Measurements from ENCODE around the gene TRAPPC6A. TPM values are rescaled to one million over a fixed set of nuclear protein-coding genes. Genes with fewer than 3 reads are reported as not detected.
A peak's percentile ranks its signal among the peaks of the same experiment; 100 is the strongest.

Gene TRAPPC6A
- total and polyA plus RNA-seq, 9 of the 15 experiments (the other 6 are each of a cell fraction or from before 2014, with no cell fraction given), result 0.82 to 23.6 (median 11.6) TPM

- Histone ChIP-seq H3K79me2 (ENCODE audit: control insufficient read depth, insufficient read depth, low read length) (peaks cover 14% of the 10 kb centered on the region; the same call in 2 of the 3 replicates), H3K27me3 (ENCODE audit: control insufficient read depth in 2 of 2, insufficient read depth in 2 of 2, low read length in 2 of 2) (no peaks in the 10 kb centered on the region), H3K9me3 (replicated peaks; ENCODE audit: control insufficient read depth, insufficient read depth, low read depth, low read length) (no peaks in the 10 kb centered on the region), H3K9ac (ENCODE audit: insufficient read depth in 1 of 2, low read depth in 2 of 2, low read length in 2 of 2) (peak overlapping the region in 1 of 2 experiments; percentile 84; a peak in 2 of 4 replicates), H3K4me1 (replicated peaks in 1 of 2; ENCODE audit: control insufficient read depth in 2 of 2, insufficient read depth in 2 of 2, low read length in 2 of 2) (peaks cover 43 to 60% of the 10 kb centered on the region in 2 experiments), H3K27ac (ENCODE audit: extremely low read depth, low read depth, low read length) (no peak overlapping the region), H3K9me1 (ENCODE audit: control insufficient read depth, insufficient read depth, low read length) (no peaks in the 10 kb centered on the region), H3K36me3 (ENCODE audit: control insufficient read depth, insufficient read depth, low read length) (no peaks in the 10 kb centered on the region), H3K4me2 (ENCODE audit: insufficient read depth, low read length) (no peak overlapping the region; the same call in 1 of the 2 replicates), H2AFZ (ENCODE audit: low read depth, low read length) (no peak overlapping the region), H4K20me1 (replicated peaks; ENCODE audit: control insufficient read depth, insufficient read depth, low read length) (peaks cover 8% of the 10 kb centered on the region), H3K4me3 (no peak overlapping the region)
- WGBS (ENCODE audit: insufficient coverage, low coverage, missing lambda C conversion rate), result 40% methylated on average over 16 of the region's 16 CpGs
- ChIA-PET CTCF (ENCODE audit: low intra/inter-chr PET ratio) (no interaction called here), POLR2A (interaction anchor here (0.7 to 2.2 kb wide), 2 partner anchors 9 to 14 kb away, joined by 4 to 12 read pairs; partner anchors contain the start of genes BLOC1S3 and TRAPPC6A)
- peak; percentile 77 for FAIRE-seq
- no TSS peak for BruUV-seq (replicated peaks)
- in situ Hi-C loops (cut with MboI) (no loop called here), intact Hi-C loops (cut with micrococcal nuclease) (no loop called here)
- peak; percentile 55 for ATAC-seq
- DNase-seq (ENCODE audit: extremely low read depth in 1 of 4, low spot score in 3 of 4), result peak; percentile 39 to 81 (median 49)
- TF ChIP-seq TAL1 (IDR thresholded peaks at IDR 0.05) (no peak), ESRRB (CRISPR knock-in tag; IDR thresholded peaks at IDR 0.05; ENCODE audit: borderline replicate concordance) (no peak), ZNF644 (tag; IDR thresholded peaks at IDR 0.05; ENCODE audit: low read depth) (no peak), POLR2A (conservative IDR thresholded peaks at IDR 0.05) (no peak), SNRNP70 (optimal IDR thresholded peaks at IDR 0.05; ENCODE audit: low read depth, low read length) (no peak), DPF2 (IDR thresholded peaks at IDR 0.05) (no peak), HDAC1 (IDR thresholded peaks at IDR 0.05) (no peak), ETV5 (CRISPR knock-in tag; IDR thresholded peaks at IDR 0.05; ENCODE audit: low read depth) (0 out of 2 replicates have a peak, but pooled peaks have one; percentile 23), ZNF408 (CRISPR knock-in tag; IDR thresholded peaks at IDR 0.05; ENCODE audit: low read depth) (no peak), CTBP1 (IDR thresholded peaks at IDR 0.05; ENCODE audit: borderline replicate concordance) (peak; percentile 39; the same call in 1 of the 2 replicates), NFIX (CRISPR knock-in tag; IDR thresholded peaks at IDR 0.05; ENCODE audit: low read depth) (peak; percentile 71), SAFB (IDR thresholded peaks at IDR 0.05; ENCODE audit: borderline replicate concordance, low read depth, low read length) (no peak), AFF4 (CRISPR knock-in tag; IDR thresholded peaks at IDR 0.05) (no peak), MTF1 (CRISPR knock-in tag; IDR thresholded peaks at IDR 0.05; ENCODE audit: borderline replicate concordance) (no peak), NFIC (IDR thresholded peaks at IDR 0.05) (peak; percentile 98), MITF (IDR thresholded peaks at IDR 0.05) (no peak), RFX5 (IDR thresholded peaks at IDR 0.05; ENCODE audit: low read depth, low read length) (no peak), PCBP1 (IDR thresholded peaks at IDR 0.05; ENCODE audit: low read depth, low read length, poor library complexity, severe bottlenecking) (no peak), SIRT6 (IDR thresholded peaks at IDR 0.05; ENCODE audit: low read depth, low read length) (no peak), TFAM (CRISPR knock-in tag; conservative IDR thresholded peaks at IDR 0.05) (no peak)
These were observed 9.2 kb downstream of the TRAPPC6A start for GRCh38 chr19:45168767-45169351.

Measured in K562 (cell line).